Tibial nerve (tissue), 4 donors: ENCODE measurements around the gene HGS. TPM values are rescaled to one million over a fixed set of nuclear protein-coding genes. Genes with fewer than 3 reads are reported as not detected.
"Not testable (repeated sequence)": the region's sequence is repeated elsewhere in the genome, so short reads cannot be mapped to it uniquely, and the experiment has no call there.

Source experiments
- DNase-seq, 2 donors: peaks; one replicate each; pipeline ENCODE4 v3.0.0-alpha.2; 2019; ENCODE audit warnings: low spot score in 2 of 2
- H3K27ac ChIP-seq, 4 donors: fragments of 200-600 bp; sonication (generic) in 3 of 4; one replicate each; pipeline ENCODE4 v1.5.1; 2017 to 2019; ENCODE audit warnings: mild to moderate bottlenecking in 1 of 4
- H3K27me3 ChIP-seq, 2 donors: fragments of 200-600 bp; sonication (generic) in 1 of 2; one replicate each; pipeline versions ENCODE4 v1.5.1 to v1.6.0; 2017 to 2019
- H3K36me3 ChIP-seq, 3 donors: fragments of 200-600 bp; sonication (generic); one replicate each; pipeline ENCODE4 v1.5.1; 2018 to 2019
- H3K4me1 ChIP-seq, 4 donors: fragments of 200-600 bp; sonication (generic) in 3 of 4; one replicate each; pipeline ENCODE4 v1.5.1; 2017 to 2019
- H3K4me3 ChIP-seq, 4 donors: fragments of 200-600 bp; sonication (generic) in 3 of 4; one replicate each; pipeline ENCODE4 v1.5.1; 2017 to 2019; ENCODE audit warnings: mild to moderate bottlenecking in 1 of 4, moderate library complexity in 1 of 4
- H3K9me3 ChIP-seq, 4 donors: fragments of 200-600 bp; sonication (generic) in 3 of 4; one replicate each; pipeline ENCODE4 v1.5.1; 2017 to 2019
- EP300 ChIP-seq, 2 donors: sonication (generic); formaldehyde crosslinking; IDR thresholded peaks; one replicate each; pipeline ENCODE4 v1.6.1; 2017; ENCODE audit warnings: antibody characterized with exemption in 2 of 2, mild to moderate bottlenecking in 1 of 2
- POLR2A ChIP-seq, 2 donors: fragments of 450-650 bp; IDR thresholded peaks; one replicate each; pipeline ENCODE4 v1.6.1; 2017; ENCODE audit warnings: antibody characterized with exemption in 2 of 2, mild to moderate bottlenecking in 2 of 2, moderate library complexity in 2 of 2
- WGBS, 2 donors: methylation state at CpG; one replicate each; pipeline ENCODE4 v1.1.5; 2018; 5-methylcytosine and 5-hydroxymethylcytosine counted together
- total RNA-seq, 4 donors: library from RNA; depleted of rRNA; stranded (reverse); fragments of >200 nt; gene quantifications; one replicate each; pipeline ENCODE4 v1.1.0, GENCODE V29; 2016
- TF ChIP-seq, protein P1 (sequence below), 5 experiments: fragments of 200-600 bp in 3 of 5; fragments of 450-650 bp in 2 of 5; sonication (generic) in 3 of 5; IDR thresholded peaks; one replicate each; pipeline ENCODE4 v1.5.1; 2016 to 2019; ENCODE audit warnings: antibody characterized with exemption in 5 of 5, mild to moderate bottlenecking in 3 of 5, moderate library complexity in 2 of 5

Gene HGS
- total RNA-seq, 4 donors from 2014 or later, result 75.2 to 166 (median 104) TPM

- WGBS, 2 donors, result 82 to 88% methylated on average over 18 of the region's 18 CpGs
- no peak for DNase-seq
- TF ChIP-seq, protein P1, sequence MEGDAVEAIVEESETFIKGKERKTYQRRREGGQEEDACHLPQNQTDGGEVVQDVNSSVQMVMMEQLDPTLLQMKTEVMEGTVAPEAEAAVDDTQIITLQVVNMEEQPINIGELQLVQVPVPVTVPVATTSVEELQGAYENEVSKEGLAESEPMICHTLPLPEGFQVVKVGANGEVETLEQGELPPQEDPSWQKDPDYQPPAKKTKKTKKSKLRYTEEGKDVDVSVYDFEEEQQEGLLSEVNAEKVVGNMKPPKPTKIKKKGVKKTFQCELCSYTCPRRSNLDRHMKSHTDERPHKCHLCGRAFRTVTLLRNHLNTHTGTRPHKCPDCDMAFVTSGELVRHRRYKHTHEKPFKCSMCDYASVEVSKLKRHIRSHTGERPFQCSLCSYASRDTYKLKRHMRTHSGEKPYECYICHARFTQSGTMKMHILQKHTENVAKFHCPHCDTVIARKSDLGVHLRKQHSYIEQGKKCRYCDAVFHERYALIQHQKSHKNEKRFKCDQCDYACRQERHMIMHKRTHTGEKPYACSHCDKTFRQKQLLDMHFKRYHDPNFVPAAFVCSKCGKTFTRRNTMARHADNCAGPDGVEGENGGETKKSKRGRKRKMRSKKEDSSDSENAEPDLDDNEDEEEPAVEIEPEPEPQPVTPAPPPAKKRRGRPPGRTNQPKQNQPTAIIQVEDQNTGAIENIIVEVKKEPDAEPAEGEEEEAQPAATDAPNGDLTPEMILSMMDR (IDR thresholded peaks at IDR 0.05), result no peak
- TF ChIP-seq POLR2A (IDR thresholded peaks at IDR 0.05), result no peak
- TF ChIP-seq EP300 (IDR thresholded peaks at IDR 0.05), result no peak
- H3K4me1 ChIP-seq, result peaks cover 0 to 30% (median 12%) of the 10 kb centered on the region in 4 donors
- no peaks in the 10 kb centered on the region for H3K9me3 ChIP-seq
- H3K4me3 ChIP-seq, result peak overlapping the region in 1 of 4 donors; percentile 99
- no peaks in the 10 kb centered on the region for H3K27me3 ChIP-seq
- peaks cover 0 to 49% (median 14%) of the 10 kb centered on the region in 3 donors for H3K36me3 ChIP-seq
- H3K27ac ChIP-seq, result no peak overlapping the region
Observed at GRCh38 chr17:81667754-81668153, 16.1 kb upstream of the HGS start.

DNA sequence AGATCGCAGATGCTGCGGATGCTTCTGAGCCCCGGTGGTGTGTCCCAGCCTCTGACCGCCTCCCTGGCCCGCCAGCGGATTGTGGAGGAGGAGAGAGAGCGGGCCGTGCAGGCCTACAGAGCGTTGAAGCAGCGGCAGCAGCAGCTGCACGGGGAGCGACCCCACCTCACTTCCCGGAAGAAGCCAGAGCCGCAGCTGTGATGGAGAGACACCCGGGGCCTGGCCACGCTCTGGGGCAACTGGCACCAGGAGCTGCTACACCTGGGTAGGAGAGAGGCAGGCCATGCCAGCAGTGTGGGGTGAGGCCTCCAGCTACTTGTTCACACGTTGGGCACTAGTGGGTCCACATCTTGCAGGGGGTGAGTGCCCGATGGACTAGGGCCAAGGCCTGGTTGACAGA, 11.3 kb upstream of the HGS start:
- Histone ChIP-seq H3K4me3 (no peak overlapping the region), H3K27me3 (no peaks in the 10 kb centered on the region), H3K4me1 (peaks cover 0 to 15% (median 3%) of the 10 kb centered on the region in 4 donors), H3K9me3 (no peaks in the 10 kb centered on the region), H3K36me3 (peaks cover 0 to 62% (median 14%) of the 10 kb centered on the region in 3 donors), H3K27ac (no peak overlapping the region)
- WGBS, 2 donors, result 78 to 80% methylated on average over 1 to 13 of the region's 18 CpGs
- DNase-seq, result no peak
- TF ChIP-seq POLR2A (IDR thresholded peaks at IDR 0.05) (no peak), EP300 (IDR thresholded peaks at IDR 0.05) (no peak)
- TF ChIP-seq, protein P1 (IDR thresholded peaks at IDR 0.05), result no peak

- H3K36me3 ChIP-seq, result peaks cover 0 to 62% (median 14%) of the 10 kb centered on the region in 3 donors
- no peak for DNase-seq
Observed at GRCh38 chr17:81672954-81673353, 10.9 kb upstream of the HGS start.

DNA sequence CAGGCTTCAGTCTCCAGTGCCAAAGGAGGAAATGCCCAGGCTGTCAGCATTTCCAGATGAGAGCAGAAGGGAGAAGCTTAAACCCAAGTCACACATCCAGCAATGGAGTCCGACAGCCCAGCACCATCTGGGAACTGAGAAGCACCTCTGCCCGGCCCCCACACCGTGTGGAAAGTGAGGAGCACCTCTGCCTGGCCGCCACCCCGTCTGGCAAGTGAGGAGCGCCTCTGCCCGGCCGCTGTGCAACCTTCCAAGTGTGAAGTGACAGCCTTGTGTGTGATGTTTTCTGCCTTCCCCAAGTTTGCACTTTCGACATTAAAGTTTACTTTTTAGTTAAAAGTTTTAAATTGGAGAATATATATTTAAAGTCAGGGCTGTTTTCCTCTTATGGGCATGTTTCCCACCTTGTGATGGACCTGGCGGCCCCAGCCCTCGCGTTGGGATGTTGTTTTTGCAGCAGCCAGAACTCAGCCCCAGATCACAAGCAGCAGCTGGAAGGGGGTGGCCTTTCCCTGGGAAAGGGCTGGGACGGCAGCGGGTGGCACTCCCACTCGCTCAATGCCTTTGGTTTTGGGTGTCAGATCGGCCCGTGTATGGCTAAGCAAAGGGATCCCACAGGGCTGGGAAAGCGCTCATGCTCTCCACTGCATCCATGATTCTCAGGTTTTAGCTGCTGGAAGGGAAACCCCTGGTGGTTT, 10.1 kb upstream of the HGS start:
- Histone ChIP-seq H3K27ac (no peak overlapping the region), H3K27me3 (no peaks in the 10 kb centered on the region), H3K9me3 (no peaks in the 10 kb centered on the region), H3K4me1 (peaks cover 0 to 6% (median 0%) of the 10 kb centered on the region in 4 donors), H3K4me3 (no peak overlapping the region), H3K36me3 (peaks cover 0 to 62% (median 14%) of the 10 kb centered on the region in 3 donors)
- 81 to 83% methylated on average over 18 of the region's 18 CpGs for WGBS, 2 donors
- TF ChIP-seq, protein P1 (IDR thresholded peaks at IDR 0.05), result no peak
- TF ChIP-seq POLR2A (IDR thresholded peaks at IDR 0.05) (no peak), EP300 (IDR thresholded peaks at IDR 0.05) (no peak)
- no peak for DNase-seq

More at GRCh38 chr17:81672954-81673353, 10.9 kb upstream of the HGS start:
- no peaks in the 10 kb centered on the region for H3K9me3 ChIP-seq
- no peaks in the 10 kb centered on the region for H3K27me3 ChIP-seq
- no peak for TF ChIP-seq POLR2A (IDR thresholded peaks at IDR 0.05)
- TF ChIP-seq, protein P1 (IDR thresholded peaks at IDR 0.05), result no peak
- no peak for TF ChIP-seq EP300 (IDR thresholded peaks at IDR 0.05)
- no peak overlapping the region for H3K27ac ChIP-seq
- H3K4me3 ChIP-seq, result no peak overlapping the region
- WGBS, 2 donors, result 91 to 92% methylated on average over 13 to 16 of the region's 16 CpGs
- H3K4me1 ChIP-seq, result peaks cover 0 to 11% (median 0%) of the 10 kb centered on the region in 4 donors

DNA sequence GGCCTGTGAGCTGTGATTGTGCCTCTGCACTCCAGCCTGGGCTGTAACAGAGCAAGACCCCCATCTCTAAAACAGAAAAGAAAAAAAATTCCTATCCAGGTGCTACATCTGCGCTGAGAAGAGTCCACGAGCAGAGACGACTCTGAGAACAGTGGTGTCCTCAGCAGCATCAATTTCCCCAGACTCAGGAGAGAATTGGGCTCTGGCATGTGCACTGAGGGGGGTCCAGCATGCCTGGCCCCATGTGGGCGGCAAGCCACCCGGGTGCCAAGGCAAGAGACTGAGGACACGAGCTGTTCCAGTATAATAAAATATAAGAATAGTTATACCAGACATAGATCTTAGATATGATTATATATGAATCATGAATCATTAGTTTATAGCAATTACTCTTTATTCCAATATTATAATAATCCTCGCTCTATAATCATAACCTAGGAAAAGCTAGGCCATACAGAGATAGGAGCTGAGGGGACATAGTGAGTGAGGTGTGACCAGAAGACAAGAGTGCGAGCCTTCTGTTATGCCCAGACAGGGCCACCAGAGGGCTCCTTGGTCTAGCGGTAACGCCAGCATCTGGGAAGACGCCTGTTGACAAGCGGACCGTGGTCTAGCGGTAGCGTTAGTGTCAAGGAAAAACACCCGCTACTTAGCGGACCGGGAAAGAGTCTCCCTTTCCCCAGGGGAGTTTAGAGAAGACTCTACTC, 8.1 kb upstream of the HGS start:
- WGBS, 2 donors, result 33 to 36% methylated on average over 18 of the region's 18 CpGs
- not testable (repeated sequence) for H3K27me3 ChIP-seq, H3K4me3 ChIP-seq, H3K9me3 ChIP-seq, DNase-seq, H3K27ac ChIP-seq, H3K4me1 ChIP-seq
- TF ChIP-seq, protein P1 (IDR thresholded peaks at IDR 0.05), result peak; percentile 53 to 56 (median 55)
- H3K36me3 ChIP-seq, result peaks cover 0 to 59% (median 3%) of the 10 kb centered on the region in 3 donors
